BJ (cell line): ENCODE data around the gene SVOPL. TPM values are rescaled to one million over a fixed set of nuclear protein-coding genes. Genes with fewer than 3 reads are reported as not detected.

Experiments used
- CTCF ChIA-PET: fragments of 350-600 bp; formaldehyde crosslinking; extraction: SDS; loops from one replicate; lab custom pipeline; 2021; ENCODE audit warnings: antibody characterized with exemption, inconsistent platforms; lab: Yijun Ruan, JAX
- POLR2A ChIA-PET: fragments of 300-600 bp; sonication (Branson Sonifier 250); formaldehyde crosslinking; extraction: SDS; loops from one replicate; lab custom pipeline; 2021; ENCODE audit warnings: antibody characterized with exemption; lab: Charles Lee
- DNase-seq: peaks from one replicate; pipeline ENCODE4 v3.0.0-alpha.2; 2011; ENCODE audit warnings: low read depth
- H3K27me3 ChIP-seq: 2 replicates; pipeline ENCODE4 v1.6.0; 2011; ENCODE audit warnings: low read length; ENCODE audit not compliant: control insufficient read depth, insufficient read depth
- H3K36me3 ChIP-seq: 2 replicates; pipeline ENCODE4 v1.5.1; 2011; ENCODE audit warnings: low read length; ENCODE audit not compliant: control insufficient read depth, insufficient read depth
- H3K4me3 ChIP-seq: 2 replicates; pipeline ENCODE4 v1.5.1; 2011; ENCODE audit warnings: low read depth, mild to moderate bottlenecking, control low read depth, low read length
- CTCF ChIP-seq: IDR thresholded peaks from 2 replicates; pipeline ENCODE4 v1.5.1; 2011; ENCODE audit warnings: low read depth, mild to moderate bottlenecking, control low read depth, inconsistent platforms, low read length, moderate library complexity; ENCODE audit not compliant: insufficient read depth
- polyA plus RNA-seq: library from polyadenylated mRNA; depleted of rRNA; stranded (reverse); fragments of >200 nt; gene quantifications from 2 replicates; pipeline ENCODE4 v1.2.3, GENCODE V29; 2011

The SVOPL gene
- polyA plus RNA-seq, 1 experiment: not detected

DNA sequence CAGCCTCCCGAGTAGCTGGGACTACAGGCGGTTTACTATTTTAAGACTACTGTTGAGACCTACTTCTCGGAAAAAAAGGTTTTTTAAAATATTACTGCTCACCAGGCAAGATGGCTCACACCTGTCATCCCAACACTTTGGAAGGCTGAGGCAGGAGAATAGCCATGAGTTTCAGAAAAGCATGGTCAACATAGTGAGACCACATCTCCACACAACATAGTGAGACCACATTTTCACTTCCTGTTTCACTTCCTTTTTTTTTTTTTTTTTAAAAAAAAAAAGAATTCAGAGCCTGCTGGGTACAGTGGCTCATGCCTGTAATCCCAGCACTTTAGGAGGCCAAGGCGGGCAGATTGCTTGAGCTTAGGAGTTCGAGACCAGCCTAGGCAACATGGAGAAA, 46.5 kb downstream of the SVOPL start:
- no peak for DNase-seq
- Histone ChIP-seq H3K4me3 (no peak overlapping the region), H3K36me3 (no peaks in the 10 kb centered on the region), H3K27me3 (no peaks in the 10 kb centered on the region)
- no peak for TF ChIP-seq CTCF
- POLR2A ChIA-PET: no interaction called here
- CTCF ChIA-PET: interaction anchor here (0.7 kb wide), 1 partner anchor 23 kb away, joined by 3 read pairs; no protein-coding TSS in a partner anchor

GRCh38 chr7:138649506-138649905, 51.7 kb downstream of the SVOPL start:
- no peak for DNase-seq
- H3K27me3 ChIP-seq: no peaks in the 10 kb centered on the region
- no peak overlapping the region for H3K4me3 ChIP-seq
- ChIA-PET CTCF (no interaction called here), POLR2A (no interaction called here)
- TF ChIP-seq CTCF: no peak
- no peaks in the 10 kb centered on the region for H3K36me3 ChIP-seq

DNA sequence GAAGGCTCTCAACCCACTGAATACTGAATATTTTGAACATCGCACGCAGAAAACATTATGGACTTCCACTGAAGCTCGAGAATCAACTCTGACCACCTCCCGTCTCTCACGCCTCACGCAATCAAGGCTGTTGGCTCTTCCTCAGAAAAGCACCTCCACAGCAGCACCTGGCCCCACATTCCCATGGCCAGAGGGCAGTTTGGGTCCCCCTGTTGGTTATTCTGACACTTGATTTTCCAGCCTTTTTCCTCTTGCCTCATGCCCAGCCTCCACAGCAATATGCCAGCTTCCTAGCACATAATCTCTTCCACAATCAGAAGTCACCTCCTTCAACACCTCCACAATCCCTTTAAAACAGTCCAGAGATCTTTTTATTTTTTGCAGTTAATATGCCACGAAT, 55.9 kb downstream of the SVOPL start:
- no peak for DNase-seq
- TF ChIP-seq CTCF: no peak
- Histone ChIP-seq H3K36me3 (no peaks in the 10 kb centered on the region), H3K27me3 (no peaks in the 10 kb centered on the region), H3K4me3 (no peak overlapping the region)
- ChIA-PET POLR2A (no interaction called here), CTCF (no interaction called here)

- CTCF ChIA-PET: no interaction called here
- no peak for TF ChIP-seq CTCF
- DNase-seq: no peak
- Histone ChIP-seq H3K27me3 (no peaks in the 10 kb centered on the region), H3K4me3 (no peak overlapping the region), H3K36me3 (no peaks in the 10 kb centered on the region)
- POLR2A ChIA-PET: no interaction called here
Observed at GRCh38 chr7:138632826-138633602, 68.1 kb downstream of the SVOPL start.

GRCh38 chr7:138632384-138632783, 68.8 kb downstream of the SVOPL start:
- H3K4me3 ChIP-seq: no peak overlapping the region
- DNase-seq: no peak
- CTCF ChIA-PET: interaction anchor here (1.3 kb wide), 1 partner anchor 16 kb away, joined by 3 read pairs; no protein-coding TSS in a partner anchor
- H3K36me3 ChIP-seq: no peaks in the 10 kb centered on the region
- H3K27me3 ChIP-seq: no peaks in the 10 kb centered on the region
- POLR2A ChIA-PET: no interaction called here
- no peak for TF ChIP-seq CTCF
